GM12878 (cell line): ENCODE measurements around the gene MGAT5. TPM values are rescaled to one million over a fixed set of nuclear protein-coding genes. Genes with fewer than 3 reads are reported as not detected.

Experiments
- ATAC-seq: fragments of 200-7000 bp; cut with Tn5 transposase; 3 replicates; pipeline ENCODE4 v1.9.1; 2020; ENCODE audit warnings: mild to moderate bottlenecking, moderate library complexity
- BruUV-seq: library from RNA; stranded (reverse); fragments of 400-500 nt; replicated peaks from 2 replicates; lab custom pipeline; 2021; lab: Mats Ljungman, UMichigan
- CTCF ChIA-PET: fragments of 300-600 bp; sonication (Branson Sonifier 250); formaldehyde crosslinking; extraction: SDS; loops from one replicate; lab custom pipeline; 2021; ENCODE audit warnings: inconsistent platforms; lab: Yijun Ruan, JAX
- POLR2A ChIA-PET: fragments of 350-600 bp; formaldehyde crosslinking; extraction: SDS; loops from one replicate; lab custom pipeline; 2021; ENCODE audit warnings: inconsistent platforms; lab: Charles Lee
- RAD21 ChIA-PET: fragments of 300-600 bp; sonication (Branson Sonifier 250); formaldehyde crosslinking; loops from one replicate; lab custom pipeline; 2023; ENCODE audit warnings: antibody characterized with exemption; ENCODE audit not compliant: unreplicated experiment; lab: Charles Lee
- SMC1A ChIA-PET: fragments of 300-600 bp; sonication (Branson Sonifier 250); formaldehyde crosslinking; loops from one replicate; lab custom pipeline; 2023; ENCODE audit not compliant: unreplicated experiment, uncharacterized antibody; lab: Charles Lee
- DNase-seq: peaks from one replicate; pipeline ENCODE4 v3.0.0-alpha.2; 2011; ENCODE audit warnings: low read depth, low spot score
- FAIRE-seq: peaks from 3 replicates; lab custom pipeline; 2011; peaks lifted over from hg19 to GRCh38; lab: Jason Lieb, UNC
- H2AFZ ChIP-seq: 2 replicates; pipeline ENCODE4 v1.6.0; 2011; ENCODE audit warnings: low read depth, low read length, control low read depth; ENCODE audit not compliant: control insufficient read depth
- H3K27ac ChIP-seq: 2 replicates; pipeline ENCODE4 v1.5.1; 2011; ENCODE audit warnings: control low read depth; ENCODE audit not compliant: control insufficient read depth, insufficient read depth
- H3K27me3 ChIP-seq, 2 experiments: replicated peaks in 1 of 2; 2 replicates each; pipeline versions ENCODE4 v1.6.0 to v1.6.1; 2011; ENCODE audit warnings: low read length in 1 of 2; ENCODE audit not compliant: control insufficient read depth in 2 of 2, insufficient read depth in 2 of 2
- H3K36me3 ChIP-seq, 2 experiments: 2 replicates each; pipeline ENCODE4 v1.5.1; 2011; ENCODE audit warnings: low read length in 1 of 2; ENCODE audit not compliant: control insufficient read depth in 2 of 2, insufficient read depth in 2 of 2
- H3K4me1 ChIP-seq: 2 replicates; pipeline ENCODE4 v1.6.1; 2011; ENCODE audit warnings: mild to moderate bottlenecking, low read length, moderate library complexity, mixed read lengths; ENCODE audit not compliant: control insufficient read depth, insufficient read depth
- H3K4me2 ChIP-seq: 2 replicates; pipeline ENCODE4 v1.6.0; 2011; ENCODE audit warnings: control low read depth; ENCODE audit not compliant: control insufficient read depth, insufficient read depth
- H3K4me3 ChIP-seq: fragments of 200-600 bp; sonication (generic); 2 replicates; pipeline ENCODE4 v1.5.1; 2016
- H3K79me2 ChIP-seq: 2 replicates; pipeline ENCODE4 v1.6.0; 2011; ENCODE audit warnings: low read length; ENCODE audit not compliant: control insufficient read depth, insufficient read depth
- H3K9ac ChIP-seq: 2 replicates; pipeline ENCODE4 v1.8.0; 2011; ENCODE audit warnings: low read length, control low read depth, mixed read lengths; ENCODE audit not compliant: control insufficient read depth, insufficient read depth
- H3K9me3 ChIP-seq: replicated peaks from 3 replicates; pipeline ENCODE4 v1.5.1; 2011; ENCODE audit warnings: mild to moderate bottlenecking, low read length; ENCODE audit not compliant: control insufficient read depth, insufficient read depth
- H4K20me1 ChIP-seq: 2 replicates; pipeline ENCODE4 v1.6.0; 2011; ENCODE audit not compliant: control insufficient read depth, insufficient read depth
- BCLAF1 ChIP-seq: fragments of 450-650 bp; IDR thresholded peaks from 2 replicates; pipeline ENCODE4 v1.6.1; 2017; ENCODE audit warnings: antibody characterized with exemption, mild to moderate bottlenecking, moderate library complexity
- CTCF ChIP-seq, 3 experiments: IDR thresholded peaks in 2 of 3; conservative IDR thresholded peaks in 1 of 3; 2 replicates each; pipeline ENCODE4 v1.5.1; 2011; ENCODE audit warnings: low read depth in 3 of 3, low read length in 3 of 3, mild to moderate bottlenecking in 3 of 3, control low read depth in 2 of 3, moderate library complexity in 2 of 3, inconsistent platforms in 1 of 3, mixed read lengths in 1 of 3; ENCODE audit not compliant: control insufficient read depth in 2 of 3, insufficient read depth in 1 of 3; ENCODE audit errors: extremely low read depth in 1 of 3
- IKZF1 ChIP-seq: fragments of 450-650 bp; conservative IDR thresholded peaks from 2 replicates; pipeline ENCODE4 v1.6.1; 2017; ENCODE audit warnings: antibody characterized with exemption, mild to moderate bottlenecking
- JUNB ChIP-seq: IDR thresholded peaks from 2 replicates; pipeline ENCODE4 v1.6.1; 2016; ENCODE audit warnings: antibody characterized with exemption, mild to moderate bottlenecking
- JUND ChIP-seq: IDR thresholded peaks from 2 replicates; pipeline ENCODE4 v1.6.1; 2012; ENCODE audit warnings: low read depth, mild to moderate bottlenecking, low read length, improper control_type of control experiment, moderate library complexity
- MTA2 ChIP-seq: fragments of 450-650 bp; IDR thresholded peaks from 2 replicates; pipeline ENCODE4 v1.6.1; 2016; ENCODE audit warnings: low read depth, mild to moderate bottlenecking, moderate library complexity
- RELB ChIP-seq: fragments of 450-650 bp; IDR thresholded peaks from 2 replicates; pipeline ENCODE4 v1.6.1; 2017; ENCODE audit warnings: low read depth, mild to moderate bottlenecking, moderate library complexity
- RFX5 ChIP-seq: IDR thresholded peaks from 2 replicates; pipeline ENCODE4 v1.6.1; 2011; ENCODE audit warnings: low read depth, low read length, improper control_type of control experiment
- SMC3 ChIP-seq: IDR thresholded peaks from 2 replicates; pipeline ENCODE4 v1.6.1; 2011; ENCODE audit warnings: low read length, improper control_type of control experiment, borderline replicate concordance
- STAT1 ChIP-seq: fragments of 450-650 bp; conservative IDR thresholded peaks from 2 replicates; pipeline ENCODE4 v1.6.1; 2014; ENCODE audit warnings: antibody characterized with exemption, mild to moderate bottlenecking
- ZBED1 ChIP-seq: IDR thresholded peaks from 2 replicates; pipeline ENCODE4 v1.6.1; 2016; ENCODE audit warnings: borderline replicate concordance
- ZBTB40 ChIP-seq: fragments of 450-650 bp; IDR thresholded peaks from 2 replicates; pipeline ENCODE4 v1.6.1; 2016; ENCODE audit warnings: mild to moderate bottlenecking, moderate library complexity, borderline replicate concordance
- ZNF207 ChIP-seq: fragments of 450-650 bp; IDR thresholded peaks from 2 replicates; pipeline ENCODE4 v1.6.1; 2014; ENCODE audit warnings: antibody characterized with exemption, mild to moderate bottlenecking, borderline replicate concordance
- WGBS: methylation state at CpG from one replicate; pipeline ENCODE4 v1.1.6; 2016; ENCODE audit warnings: low lambda C conversion rate; ENCODE audit not compliant: insufficient replicate concordance, insufficient coverage; ENCODE audit errors: missing lambda C conversion rate; 5-methylcytosine and 5-hydroxymethylcytosine counted together
- in situ Hi-C: fragments of 300-500 bp; cut with MboI; formaldehyde crosslinking; loops from 9 replicates; pipeline ENCODE4 v1.14.3; 2018; ENCODE audit warnings: mixed read lengths
- intact Hi-C: fragments of 100-400 bp; cut with micrococcal nuclease; formaldehyde crosslinking; loops from one replicate; pipeline ENCODE4 v1.14.2; 2022; ENCODE audit not compliant: unreplicated experiment
- polyA plus RNA-seq, 11 experiments: library from polyadenylated mRNA; depleted of rRNA in 4 of 11; unstranded in 6 of 11; stranded (reverse) in 5 of 11; fragments of >200 nt; fragmentation: Nextera tagmentation in 4 of 11; fragmentation: Illumina TruSeq in 1 of 11; extraction: Ambion mirVana in 4 of 11; extraction: Trizol in 1 of 11; gene quantifications; 1 replicate in 1 of 11; 2 replicates in 10 of 11; pipeline versions ENCODE4 v1.2.1 to v1.2.3, GENCODE V29; 2011 to 2016; ENCODE audit warnings: inconsistent platforms in 2 of 11, missing spikeins in 2 of 11, low read depth in 1 of 11
- total RNA-seq, 4 experiments: library from RNA; depleted of rRNA in 3 of 4; stranded (reverse); fragments of >200 nt in 3 of 4; fragmentation: Illumina TruSeq in 1 of 4; extraction: Trizol in 1 of 4; gene quantifications; 2 replicates each; pipeline versions ENCODE4 v1.2.1 to v1.2.3, GENCODE V29; 2013 to 2021

Gene MGAT5
- total and polyA plus RNA-seq, 10 of the 15 experiments (the other 5 are each of a cell fraction or from before 2014, with no cell fraction given), result 4.9 to 104 (median 36.2) TPM

GRCh38 chr2:134354611-134355010 lies 100.7 kb downstream of the MGAT5 start:
- DNase-seq (no peak), FAIRE-seq (no peak), ATAC-seq (no peak)
- no peaks in the 10 kb centered on the region for H3K79me2 ChIP-seq
- no peak overlapping the region for H3K9ac ChIP-seq
- 98% methylated on average over 3 of the region's 3 CpGs for WGBS
- in situ Hi-C loops (no loop called here), intact Hi-C loops (loop anchor here (5.0 kb wide), 1 partner anchor 237 kb away; no protein-coding TSS in a partner anchor)
- no peaks in the 10 kb centered on the region for H3K27me3 ChIP-seq
- ChIA-PET CTCF (no interaction called here), SMC1A (interaction anchor here (1.5 kb wide), 1 partner anchor 8 kb away, joined by 3 read pairs; no protein-coding TSS in a partner anchor), POLR2A (interaction anchor here (0.6 kb wide), 1 partner anchor 97 kb away, joined by 3 read pairs; no protein-coding TSS in a partner anchor), RAD21 (no interaction called here)
- BruUV-seq, result no TSS peak
- no peak overlapping the region for H3K4me3 ChIP-seq
- H3K9me3 ChIP-seq, result no peaks in the 10 kb centered on the region
- no peak overlapping the region for H3K27ac ChIP-seq
- H3K4me2 ChIP-seq, result no peak overlapping the region
- peaks cover 3% of the 10 kb centered on the region; the same call in 1 of the 2 replicates for H3K4me1 ChIP-seq
- no peak overlapping the region for H2AFZ ChIP-seq
- H4K20me1 ChIP-seq, result no peaks in the 10 kb centered on the region
- peaks cover 0 to 29% of the 10 kb centered on the region in 2 experiments for H3K36me3 ChIP-seq
- TF ChIP-seq BCLAF1, result no peak
- no peak for TF ChIP-seq ZBED1
- TF ChIP-seq RFX5, result no peak
- TF ChIP-seq STAT1, result no peak
- TF ChIP-seq CTCF (IDR thresholded peaks at IDR 0.05 in 2 of 3, conservative IDR thresholded peaks at IDR 0.05 in 1 of 3; ENCODE audit: control insufficient read depth in 2 of 3, extremely low read depth in 1 of 3, insufficient read depth in 1 of 3, low read depth in 3 of 3, low read length in 3 of 3), result no peak
- no peak for TF ChIP-seq MTA2
- TF ChIP-seq RELB, result no peak
- TF ChIP-seq SMC3, result no peak
- TF ChIP-seq JUNB, result no peak
- no peak for TF ChIP-seq ZNF207
- no peak for TF ChIP-seq IKZF1
- TF ChIP-seq ZBTB40, result no peak
- TF ChIP-seq JUND, result no peak
